ENCODE measurements around the gene KDM2A. TPM values are rescaled to one million over a fixed set of nuclear protein-coding genes. Genes with fewer than 3 reads are reported as not detected.
A peak's percentile ranks its signal among the peaks of the same experiment; 100 is the strongest.

Gene KDM2A
- total RNA-seq, 1 experiment from 2014 or later, result 36.1 TPM

GRCh38 chr11:67237574-67237973, 118.5 kb downstream of the KDM2A start:
- DNase-seq (ENCODE audit: low read depth), result no peak

DNA sequence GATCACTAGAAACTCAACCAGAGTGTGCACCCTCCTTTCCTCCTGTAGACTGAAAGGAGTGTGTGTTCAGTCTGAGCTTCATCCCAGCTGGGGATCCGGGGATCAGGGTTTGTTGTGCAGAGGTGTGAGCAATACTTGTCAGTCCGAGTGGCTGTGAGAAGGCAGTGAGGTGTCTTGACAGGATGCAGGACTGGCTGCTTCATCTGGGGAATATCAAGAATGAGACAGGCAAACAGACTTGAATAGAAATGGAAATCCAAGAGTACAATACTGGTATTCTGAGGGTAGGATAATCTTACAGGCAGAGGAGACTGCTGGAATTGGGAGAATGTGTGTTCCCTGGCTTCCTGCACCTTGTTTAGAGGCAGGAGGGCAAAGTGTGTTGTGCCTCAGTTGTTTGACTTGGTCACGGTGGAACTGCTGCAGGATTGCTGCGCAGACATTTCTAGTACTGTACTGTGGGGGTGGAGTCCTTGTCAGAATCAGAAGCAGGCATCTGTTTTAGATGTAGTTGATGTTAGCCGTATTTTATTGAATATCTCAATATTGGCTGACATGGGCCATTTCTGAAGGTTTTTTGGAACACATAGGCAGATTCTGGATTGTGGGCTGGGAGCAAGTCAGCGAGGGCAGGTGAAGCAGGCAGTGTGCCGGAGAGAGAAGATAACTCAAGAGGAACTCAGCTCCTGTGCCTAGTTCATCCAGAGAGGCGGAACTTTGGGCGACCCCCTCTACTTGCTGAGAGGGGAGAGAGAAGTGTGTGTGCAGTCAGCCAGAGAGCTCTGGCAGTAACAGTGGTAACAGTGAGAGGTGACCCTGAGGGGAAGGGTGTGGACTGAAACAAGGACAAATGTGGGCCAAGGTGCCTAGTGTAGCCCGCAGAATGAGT, 120.1 kb downstream of the KDM2A start:
- DNase-seq (ENCODE audit: low read depth), result peak; percentile 46

DNA sequence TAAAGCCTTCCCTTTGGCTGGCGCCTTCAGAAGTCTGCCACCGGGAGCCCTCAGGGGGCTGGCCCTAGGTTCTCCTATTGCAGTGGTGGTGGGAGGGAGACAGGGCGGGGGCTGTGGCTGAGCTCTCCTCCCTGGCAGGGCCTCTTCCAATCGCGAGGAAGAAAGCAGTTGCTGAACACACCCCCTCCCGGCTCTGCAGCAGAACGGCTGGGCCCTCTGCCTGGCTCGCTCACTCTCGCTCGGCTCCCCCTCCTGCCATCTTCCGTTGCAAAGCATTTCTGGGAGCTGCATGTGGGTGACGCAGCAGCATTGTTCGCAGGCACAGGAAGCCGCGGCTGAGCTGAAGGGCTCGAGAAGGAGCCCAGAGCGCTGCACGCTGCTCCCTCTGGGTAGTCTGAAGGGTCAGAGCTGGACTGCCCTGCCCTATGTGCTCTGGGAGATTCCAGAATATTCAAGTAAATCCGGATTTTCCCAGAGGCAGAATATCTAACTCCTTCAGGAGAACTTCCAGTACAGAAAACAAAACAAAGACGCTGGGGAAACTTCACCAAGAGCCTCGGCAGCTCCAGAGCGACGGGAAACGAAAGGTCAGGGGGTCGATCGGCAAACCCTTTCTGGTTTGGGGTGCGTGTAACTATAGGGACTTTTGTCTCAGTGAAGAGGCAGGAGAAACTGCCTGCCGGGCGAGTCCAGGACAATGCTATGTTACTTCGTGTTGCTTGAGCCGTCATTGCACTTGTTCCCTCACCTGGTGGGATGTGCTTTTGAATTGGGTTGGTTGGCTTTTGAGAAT, 120.9 kb downstream of the KDM2A start:
- peak; percentile 99 for DNase-seq (ENCODE audit: low read depth)

- peak; percentile 83 for DNase-seq (ENCODE audit: low read depth)
Observed at GRCh38 chr11:67240576-67241389, 121.7 kb downstream of the KDM2A start.

- no peak for DNase-seq (ENCODE audit: low read depth)
Observed at GRCh38 chr11:67242548-67242947, 123.5 kb downstream of the KDM2A start.

GRCh38 chr11:67243051-67243450, 124.0 kb downstream of the KDM2A start:
- no peak for DNase-seq (ENCODE audit: low read depth)

DNA sequence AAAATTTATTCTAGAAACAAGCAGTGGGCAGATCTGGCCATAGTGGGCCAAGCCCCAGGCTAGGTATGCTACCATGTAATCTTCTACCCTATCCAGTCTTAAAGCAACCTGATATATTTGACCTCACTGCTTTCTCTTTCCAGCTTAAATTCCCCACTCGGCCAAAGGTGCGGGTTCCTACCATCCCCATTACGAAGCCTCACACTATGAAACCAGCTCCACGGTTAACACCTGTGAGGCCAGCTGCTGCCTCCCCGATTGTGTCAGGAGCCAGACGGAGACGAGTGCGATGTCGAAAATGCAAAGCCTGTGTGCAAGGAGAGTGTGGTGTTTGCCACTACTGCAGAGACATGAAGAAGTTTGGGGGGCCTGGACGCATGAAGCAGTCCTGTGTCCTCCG, 126.0 kb downstream of the KDM2A start:
- no peak for DNase-seq (ENCODE audit: low read depth)

DNA sequence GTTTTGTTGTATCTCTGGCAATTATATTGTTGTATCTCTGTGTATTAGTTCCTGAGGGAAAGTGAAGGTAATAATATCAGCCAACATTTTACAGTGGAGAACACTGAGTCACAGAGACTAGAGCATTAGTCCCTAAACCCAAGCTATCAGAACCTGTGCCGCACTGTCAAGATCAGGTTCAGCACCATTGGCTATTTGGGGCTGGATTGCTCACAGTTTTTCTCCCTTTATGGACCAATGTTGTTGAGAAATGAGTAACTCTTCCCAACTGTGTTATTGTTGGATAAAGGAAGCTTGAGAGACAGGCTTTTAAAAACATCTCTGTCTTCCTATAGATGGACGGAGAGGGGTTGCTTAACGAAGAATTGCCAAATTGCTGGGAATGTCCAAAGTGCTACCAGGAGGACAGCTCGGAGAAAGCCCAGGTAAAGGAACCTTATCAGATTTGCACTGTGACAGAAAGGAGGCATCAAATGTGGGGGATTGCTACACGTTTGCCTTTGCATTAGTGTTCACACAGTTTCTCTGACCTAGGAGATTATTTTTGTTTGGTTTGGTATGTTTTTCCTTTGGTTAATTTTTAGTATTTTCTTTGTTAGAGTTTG, 129.0 kb downstream of the KDM2A start:
- DNase-seq (ENCODE audit: low read depth), result no peak

GRCh38 chr11:67248653-67249052, 129.6 kb downstream of the KDM2A start:
- peak; percentile 90 for DNase-seq (ENCODE audit: low read depth)

DNA sequence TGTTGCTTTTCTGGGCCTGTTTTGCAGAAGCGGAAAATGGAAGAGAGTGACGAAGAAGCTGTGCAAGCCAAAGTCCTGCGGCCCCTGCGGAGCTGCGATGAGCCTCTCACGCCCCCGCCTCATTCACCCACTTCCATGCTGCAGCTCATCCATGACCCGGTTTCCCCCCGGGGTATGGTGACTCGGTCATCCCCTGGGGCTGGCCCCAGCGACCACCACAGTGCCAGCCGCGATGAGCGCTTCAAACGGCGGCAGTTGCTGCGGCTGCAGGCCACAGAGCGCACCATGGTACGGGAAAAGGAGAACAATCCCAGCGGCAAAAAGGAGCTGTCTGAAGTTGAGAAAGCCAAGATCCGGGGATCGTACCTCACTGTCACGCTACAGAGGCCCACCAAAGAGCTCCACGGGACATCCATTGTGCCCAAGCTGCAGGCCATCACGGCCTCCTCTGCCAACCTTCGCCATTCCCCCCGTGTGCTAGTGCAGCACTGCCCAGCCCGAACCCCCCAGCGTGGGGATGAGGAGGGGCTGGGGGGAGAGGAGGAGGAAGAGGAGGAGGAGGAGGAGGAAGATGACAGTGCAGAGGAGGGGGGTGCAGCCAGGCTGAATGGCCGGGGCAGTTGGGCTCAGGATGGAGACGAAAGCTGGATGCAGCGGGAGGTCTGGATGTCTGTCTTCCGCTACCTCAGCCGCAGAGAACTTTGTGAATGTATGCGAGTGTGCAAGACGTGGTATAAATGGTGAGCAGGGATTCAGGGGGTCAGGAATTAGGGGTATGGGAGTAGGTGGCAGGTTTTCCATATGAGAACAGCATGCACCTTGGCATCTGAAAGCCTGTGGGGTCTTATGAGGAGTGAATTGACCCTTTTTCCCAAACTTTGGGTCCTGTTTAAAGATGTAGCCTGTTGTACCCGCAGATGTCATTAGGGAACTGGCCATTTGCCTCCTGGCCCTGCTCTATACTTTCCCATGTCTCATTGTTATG, 131.3 kb downstream of the KDM2A start:
- no peak for DNase-seq (ENCODE audit: low read depth)

DNA sequence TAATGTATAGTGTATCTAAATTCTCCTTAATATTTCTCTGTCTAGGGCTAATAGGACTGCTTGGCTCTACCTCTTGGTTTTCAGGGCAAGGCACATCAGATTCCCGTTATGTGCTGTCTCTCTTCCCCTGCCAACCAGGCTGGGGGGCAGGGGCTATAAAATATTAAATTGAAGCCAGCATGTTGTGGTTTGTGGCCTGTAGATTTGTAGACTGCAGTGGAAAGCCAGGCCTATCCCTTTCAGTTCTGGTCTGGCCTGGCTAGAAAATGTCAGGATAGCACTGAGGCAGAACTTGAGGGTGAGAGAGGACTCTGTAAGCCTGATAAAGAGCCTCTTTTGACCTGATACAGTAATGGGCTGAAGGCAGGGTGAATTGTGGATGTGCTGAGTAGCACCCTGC, 132.8 kb downstream of the KDM2A start:
- no peak for DNase-seq (ENCODE audit: low read depth)

DNA sequence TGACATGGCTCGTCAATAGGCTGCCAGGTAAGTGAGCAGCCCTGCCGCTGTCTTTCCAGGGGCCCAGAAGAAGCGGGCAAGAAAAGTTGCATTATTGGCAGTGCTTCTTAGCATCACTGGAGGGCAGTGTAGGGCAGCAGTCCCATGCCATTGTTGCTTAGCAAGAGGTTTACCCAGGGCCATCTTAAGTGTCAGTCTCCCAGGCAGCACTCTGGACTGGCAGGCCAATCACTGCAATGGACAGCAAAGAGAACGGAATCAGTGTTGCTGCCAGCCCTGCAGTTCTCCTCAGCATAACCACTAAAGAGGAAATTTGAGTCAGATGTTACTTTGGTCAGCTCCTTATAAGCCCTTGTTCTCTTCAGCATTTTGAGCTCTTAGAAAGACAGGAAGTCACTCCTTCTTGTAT, 133.8 kb downstream of the KDM2A start:
- peak; percentile 41 for DNase-seq (ENCODE audit: low read depth)

DNA sequence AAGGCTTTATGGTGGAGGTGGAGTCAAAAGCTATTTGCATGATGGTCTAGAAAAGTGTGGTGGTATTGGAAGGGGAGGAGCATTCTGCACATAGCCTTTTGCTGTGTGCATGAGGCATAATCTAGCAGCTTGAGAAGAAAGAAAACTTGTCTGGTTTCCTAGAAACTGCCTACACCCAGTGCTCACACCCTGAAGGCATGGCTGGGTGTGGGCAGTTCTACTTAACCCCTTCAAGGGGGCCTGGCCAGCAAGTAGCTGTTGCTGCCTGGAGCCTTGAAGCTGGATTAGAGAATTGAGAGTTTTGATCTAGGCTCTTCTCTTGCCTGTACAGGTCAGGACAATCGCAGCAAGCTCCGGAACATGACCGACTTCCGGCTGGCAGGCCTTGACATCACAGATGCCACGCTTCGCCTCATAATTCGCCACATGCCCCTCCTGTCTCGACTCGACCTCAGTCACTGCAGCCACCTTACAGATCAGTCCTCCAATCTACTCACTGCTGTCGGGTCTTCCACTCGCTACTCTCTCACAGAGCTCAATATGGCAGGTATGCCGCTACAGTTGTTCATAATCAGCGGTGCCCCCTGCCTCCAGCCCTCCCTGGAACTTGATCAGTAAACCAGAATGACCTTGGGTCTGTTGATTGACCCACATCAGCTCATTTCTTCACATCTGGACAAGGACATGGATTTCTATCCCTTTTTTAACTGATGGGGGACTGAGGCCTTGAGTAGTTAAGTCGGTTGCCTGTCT, 135.0 kb downstream of the KDM2A start:
- no peak for DNase-seq (ENCODE audit: low read depth)

- DNase-seq (ENCODE audit: low read depth), result no peak
Observed at GRCh38 chr11:67254798-67255197, 135.7 kb downstream of the KDM2A start.

GRCh38 chr11:67255353-67255752, 136.3 kb downstream of the KDM2A start:
- no peak for DNase-seq (ENCODE audit: low read depth)

DNA sequence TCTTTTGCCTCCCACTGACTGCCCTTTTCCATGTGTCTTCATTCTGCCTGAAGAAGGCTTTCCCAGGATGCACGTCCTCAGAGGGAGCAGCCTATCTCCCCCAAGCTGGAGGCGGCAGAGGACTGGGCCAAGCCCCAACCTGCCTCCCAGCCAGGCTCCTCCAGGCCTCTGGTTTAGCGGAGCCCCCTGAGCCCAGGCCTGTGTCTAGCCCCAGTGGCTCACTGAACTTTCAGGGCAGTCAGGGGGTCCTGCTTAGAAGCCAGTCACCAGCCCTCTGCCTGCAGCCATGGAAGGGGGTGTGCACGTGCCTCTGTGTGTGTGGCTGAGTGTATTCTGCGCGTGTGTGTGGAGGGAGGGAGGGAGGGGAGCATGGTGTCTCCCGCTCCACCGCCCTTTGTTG, 136.8 kb downstream of the KDM2A start:
- no peak for DNase-seq (ENCODE audit: low read depth)

DNA sequence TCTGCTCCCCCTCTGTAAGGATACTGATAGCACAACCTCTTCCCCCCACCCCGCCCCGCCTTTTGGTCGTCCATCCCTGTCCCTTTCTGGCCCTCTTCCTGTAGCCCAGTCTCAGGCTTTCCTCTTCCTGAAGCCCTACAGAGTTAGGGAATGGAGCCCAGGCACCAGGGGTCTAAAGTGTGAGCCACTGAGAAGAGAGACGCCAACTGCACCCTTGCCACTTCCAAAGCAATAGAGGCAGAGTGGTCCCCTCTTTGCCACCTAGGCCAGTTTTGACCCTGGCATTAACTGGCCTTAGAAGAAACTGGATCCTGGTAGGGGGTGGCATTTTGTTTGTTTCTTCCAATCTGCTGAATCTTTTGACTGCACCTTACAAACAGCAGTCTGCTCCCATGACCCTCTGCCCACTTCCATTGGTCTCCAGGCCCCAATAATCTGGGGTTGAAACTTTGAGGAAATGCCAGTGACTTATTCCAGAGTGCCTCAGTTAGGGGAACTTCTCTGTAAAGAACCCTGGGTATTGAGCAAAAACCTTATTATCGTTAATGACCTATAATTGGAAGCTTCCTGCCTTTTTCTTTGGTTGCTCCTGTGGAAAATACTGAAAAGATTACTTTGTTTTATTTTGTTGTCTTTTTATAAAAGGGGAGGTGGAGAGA, 137.5 kb downstream of the KDM2A start:
- no peak for DNase-seq (ENCODE audit: low read depth)

DNA sequence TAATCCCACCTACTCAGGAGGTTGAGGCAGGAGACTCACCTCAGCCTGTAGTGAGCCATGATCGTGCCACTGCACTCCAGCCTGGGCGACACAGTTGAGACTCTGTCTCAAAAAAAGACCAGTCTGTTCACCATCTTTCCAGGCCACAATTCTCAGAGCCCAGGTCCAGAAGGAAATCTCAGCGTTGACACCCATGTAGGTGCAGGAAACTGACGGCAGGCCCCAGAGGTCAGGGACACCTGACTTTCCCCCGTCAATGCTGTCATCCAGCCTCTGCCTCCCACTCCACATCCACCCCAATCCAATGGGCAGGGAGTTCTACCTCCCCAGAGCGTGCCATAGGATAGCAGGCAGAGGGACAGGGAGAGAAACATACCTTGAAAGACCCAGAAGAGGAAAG, 141.3 kb downstream of the KDM2A start:
- DNase-seq (ENCODE audit: low read depth), result no peak
